ENCODE data around the gene RIPOR3.

RIPOR3 gene

GRCh38 chr20:50719328-50719727 is 28.0 kb upstream of the RIPOR3 start:
- Histone ChIP-seq H3K9me2 (ENCODE audit: low read depth, low read length) (no peaks in the 10 kb centered on the region), H3K4me1 (ENCODE audit: insufficient read depth, low read length, severe bottlenecking) (no peaks in the 10 kb centered on the region), H3K27me3 (ENCODE audit: insufficient read depth, low read length) (no peaks in the 10 kb centered on the region), H3K79me2 (ENCODE audit: insufficient read depth, low read length) (no peaks in the 10 kb centered on the region), H3K4me3 (ENCODE audit: low read depth, low read length, poor library complexity, severe bottlenecking) (no peak overlapping the region), H3K27ac (ENCODE audit: low read depth, low read length, poor library complexity, severe bottlenecking) (no peak overlapping the region), H3K9ac (ENCODE audit: low read length) (no peak overlapping the region), H3K9me3 (ENCODE audit: low read length) (no peaks in the 10 kb centered on the region), H3F3A (ENCODE audit: insufficient read depth, low read length) (no peaks in the 10 kb centered on the region), H4K20me1 (ENCODE audit: insufficient read depth, low read length) (no peaks in the 10 kb centered on the region), H3K4me2 (ENCODE audit: low read length) (no peak overlapping the region), H2AFZ (ENCODE audit: low read length) (no peak overlapping the region), H3K36me3 (ENCODE audit: insufficient read depth, low read length) (no peaks in the 10 kb centered on the region)
- TF ChIP-seq CTCF (IDR thresholded peaks at IDR 0.05; ENCODE audit: low read length), result no peak
- no peak for TF ChIP-seq EZH2 (IDR thresholded peaks at IDR 0.05; ENCODE audit: borderline replicate concordance, low read length)

- no peaks in the 10 kb centered on the region for H3K9me2 ChIP-seq (ENCODE audit: low read depth, low read length)
Observed at GRCh38 chr20:50717974-50718761, 26.8 kb upstream of the RIPOR3 start.

GRCh38 chr20:50717312-50717711 is 26.0 kb upstream of the RIPOR3 start:
- Histone ChIP-seq H3K79me2 (ENCODE audit: insufficient read depth, low read length) (no peaks in the 10 kb centered on the region), H3K27me3 (ENCODE audit: insufficient read depth, low read length) (no peaks in the 10 kb centered on the region), H3K4me2 (ENCODE audit: low read length) (no peak overlapping the region), H3K9ac (ENCODE audit: low read length) (no peak overlapping the region), H3K4me1 (ENCODE audit: insufficient read depth, low read length, severe bottlenecking) (no peaks in the 10 kb centered on the region), H3K9me3 (ENCODE audit: low read length) (no peaks in the 10 kb centered on the region), H3K27ac (ENCODE audit: low read depth, low read length, poor library complexity, severe bottlenecking) (no peak overlapping the region), H3K36me3 (ENCODE audit: insufficient read depth, low read length) (no peaks in the 10 kb centered on the region), H3F3A (ENCODE audit: insufficient read depth, low read length) (no peaks in the 10 kb centered on the region), H4K20me1 (ENCODE audit: insufficient read depth, low read length) (no peaks in the 10 kb centered on the region), H3K4me3 (ENCODE audit: low read depth, low read length, poor library complexity, severe bottlenecking) (no peak overlapping the region), H2AFZ (ENCODE audit: low read length) (no peak overlapping the region), H3K9me2 (ENCODE audit: low read depth, low read length) (no peaks in the 10 kb centered on the region)
- TF ChIP-seq EZH2 (IDR thresholded peaks at IDR 0.05; ENCODE audit: borderline replicate concordance, low read length), result no peak
- no peak for TF ChIP-seq CTCF (IDR thresholded peaks at IDR 0.05; ENCODE audit: low read length)

More at GRCh38 chr20:50717974-50718761, 26.8 kb upstream of the RIPOR3 start:
- Histone ChIP-seq H3K27me3 (ENCODE audit: insufficient read depth, low read length) (no peaks in the 10 kb centered on the region), H3K4me2 (ENCODE audit: low read length) (no peak overlapping the region), H2AFZ (ENCODE audit: low read length) (no peak overlapping the region), H3K4me1 (ENCODE audit: insufficient read depth, low read length, severe bottlenecking) (no peaks in the 10 kb centered on the region), H3K79me2 (ENCODE audit: insufficient read depth, low read length) (no peaks in the 10 kb centered on the region), H3K36me3 (ENCODE audit: insufficient read depth, low read length) (no peaks in the 10 kb centered on the region), H3K4me3 (ENCODE audit: low read depth, low read length, poor library complexity, severe bottlenecking) (no peak overlapping the region), H3K9me3 (ENCODE audit: low read length) (no peaks in the 10 kb centered on the region), H3F3A (ENCODE audit: insufficient read depth, low read length) (no peaks in the 10 kb centered on the region), H3K27ac (ENCODE audit: low read depth, low read length, poor library complexity, severe bottlenecking) (no peak overlapping the region), H4K20me1 (ENCODE audit: insufficient read depth, low read length) (no peaks in the 10 kb centered on the region), H3K9ac (ENCODE audit: low read length) (no peak overlapping the region)
- peak; percentile 21; the same call in 1 of the 2 replicates for TF ChIP-seq CTCF (IDR thresholded peaks at IDR 0.05; ENCODE audit: low read length)
- TF ChIP-seq EZH2 (IDR thresholded peaks at IDR 0.05; ENCODE audit: borderline replicate concordance, low read length), result no peak
